Transverse colon (tissue), 4 donors: ENCODE results near the gene PRKCZ.

ENCODE experiments used
- EP300 ChIP-seq: sonication (generic); formaldehyde crosslinking; IDR thresholded peaks from one replicate; pipeline ENCODE4 v1.6.1; 2017; ENCODE audit warnings: antibody characterized with exemption, low read depth
- POLR2A ChIP-seq: fragments of 450-650 bp; IDR thresholded peaks from one replicate; pipeline ENCODE4 v1.6.1; 2016; ENCODE audit warnings: antibody characterized with exemption, mild to moderate bottlenecking, moderate library complexity
- POLR2AphosphoS5 ChIP-seq, 3 donors: sonication (generic); formaldehyde crosslinking; IDR thresholded peaks; one replicate each; pipeline ENCODE4 v1.6.1; 2016; ENCODE audit warnings: antibody characterized with exemption in 3 of 3
- TF ChIP-seq, protein P1 (sequence below), 5 experiments: fragments of 200-600 bp in 3 of 5; fragments of 450-650 bp in 2 of 5; sonication (generic) in 3 of 5; IDR thresholded peaks; 1 replicate in 2 of 5; 2 replicates in 3 of 5; pipeline ENCODE4 v1.5.1; 2016 to 2017; ENCODE audit warnings: antibody characterized with exemption in 5 of 5, inconsistent platforms in 3 of 5, mild to moderate bottlenecking in 2 of 5, moderate library complexity in 1 of 5

- TF ChIP-seq EP300 (no peak), POLR2AphosphoS5 (IDR thresholded peaks at IDR 0.05) (no peak), POLR2A (no peak)
- TF ChIP-seq, protein P1, sequence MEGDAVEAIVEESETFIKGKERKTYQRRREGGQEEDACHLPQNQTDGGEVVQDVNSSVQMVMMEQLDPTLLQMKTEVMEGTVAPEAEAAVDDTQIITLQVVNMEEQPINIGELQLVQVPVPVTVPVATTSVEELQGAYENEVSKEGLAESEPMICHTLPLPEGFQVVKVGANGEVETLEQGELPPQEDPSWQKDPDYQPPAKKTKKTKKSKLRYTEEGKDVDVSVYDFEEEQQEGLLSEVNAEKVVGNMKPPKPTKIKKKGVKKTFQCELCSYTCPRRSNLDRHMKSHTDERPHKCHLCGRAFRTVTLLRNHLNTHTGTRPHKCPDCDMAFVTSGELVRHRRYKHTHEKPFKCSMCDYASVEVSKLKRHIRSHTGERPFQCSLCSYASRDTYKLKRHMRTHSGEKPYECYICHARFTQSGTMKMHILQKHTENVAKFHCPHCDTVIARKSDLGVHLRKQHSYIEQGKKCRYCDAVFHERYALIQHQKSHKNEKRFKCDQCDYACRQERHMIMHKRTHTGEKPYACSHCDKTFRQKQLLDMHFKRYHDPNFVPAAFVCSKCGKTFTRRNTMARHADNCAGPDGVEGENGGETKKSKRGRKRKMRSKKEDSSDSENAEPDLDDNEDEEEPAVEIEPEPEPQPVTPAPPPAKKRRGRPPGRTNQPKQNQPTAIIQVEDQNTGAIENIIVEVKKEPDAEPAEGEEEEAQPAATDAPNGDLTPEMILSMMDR (IDR thresholded peaks at IDR 0.05): no peak
Observed at GRCh38 chr1:2065699-2066098, 15.5 kb downstream of the PRKCZ start.
